ENCODE measurements around the gene HAUS2.
"Not testable (repeated sequence)": the region's sequence is repeated elsewhere in the genome, so short reads cannot be mapped to it uniquely, and the experiment has no call there.

HAUS2 gene

DNA sequence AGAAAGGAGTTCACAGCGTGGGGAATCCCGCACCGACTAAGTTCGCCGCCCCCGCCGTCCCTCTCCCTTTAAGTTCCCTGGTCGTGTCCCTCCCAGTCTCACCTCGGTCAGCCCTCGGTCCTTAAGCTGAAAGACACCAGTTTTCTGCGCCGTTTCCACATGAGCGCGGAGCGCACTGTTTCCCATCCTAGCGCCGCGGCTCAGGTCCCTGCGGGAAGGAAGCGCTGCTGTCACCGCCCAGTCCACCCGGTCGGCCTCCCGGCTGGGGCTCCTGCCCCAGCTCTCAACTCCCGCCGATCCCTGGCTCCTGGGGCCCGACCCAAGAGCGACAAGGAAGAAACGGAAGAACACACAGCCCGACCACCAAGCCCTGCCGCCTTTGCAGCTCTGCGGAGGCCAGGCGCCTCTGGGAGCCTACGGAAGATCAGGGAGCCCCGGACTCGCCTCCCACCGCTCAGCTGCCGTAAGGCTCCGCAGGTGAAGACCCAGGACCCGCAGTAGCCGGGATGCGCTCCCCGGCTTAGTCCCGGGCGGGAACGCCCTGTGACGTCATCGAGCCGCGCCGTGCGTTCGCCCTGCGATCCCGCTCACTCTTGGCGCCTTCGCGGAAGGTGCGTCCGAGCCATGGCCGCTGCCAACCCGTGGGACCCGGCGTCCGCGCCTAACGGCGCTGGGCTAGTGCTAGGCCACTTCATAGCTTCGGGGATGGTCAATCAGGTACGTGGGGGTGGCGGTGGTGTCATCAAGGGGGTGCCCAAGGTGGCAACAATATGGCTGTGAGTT lies at the start of gene HAUS2, which contains the start of gene LRRC57:
Gene HAUS2, plus strand, starts transcription at position 590 of the 783 bp plus-strand sequence. Its CDS starts 35 bp downstream, at position 625.
Gene LRRC57, minus strand, starts transcription at position 545 of the 783 bp plus-strand sequence. Its CDS starts 359 bp downstream, at position 186.
- DNase-seq = peak; percentile 88 to 90

DNA sequence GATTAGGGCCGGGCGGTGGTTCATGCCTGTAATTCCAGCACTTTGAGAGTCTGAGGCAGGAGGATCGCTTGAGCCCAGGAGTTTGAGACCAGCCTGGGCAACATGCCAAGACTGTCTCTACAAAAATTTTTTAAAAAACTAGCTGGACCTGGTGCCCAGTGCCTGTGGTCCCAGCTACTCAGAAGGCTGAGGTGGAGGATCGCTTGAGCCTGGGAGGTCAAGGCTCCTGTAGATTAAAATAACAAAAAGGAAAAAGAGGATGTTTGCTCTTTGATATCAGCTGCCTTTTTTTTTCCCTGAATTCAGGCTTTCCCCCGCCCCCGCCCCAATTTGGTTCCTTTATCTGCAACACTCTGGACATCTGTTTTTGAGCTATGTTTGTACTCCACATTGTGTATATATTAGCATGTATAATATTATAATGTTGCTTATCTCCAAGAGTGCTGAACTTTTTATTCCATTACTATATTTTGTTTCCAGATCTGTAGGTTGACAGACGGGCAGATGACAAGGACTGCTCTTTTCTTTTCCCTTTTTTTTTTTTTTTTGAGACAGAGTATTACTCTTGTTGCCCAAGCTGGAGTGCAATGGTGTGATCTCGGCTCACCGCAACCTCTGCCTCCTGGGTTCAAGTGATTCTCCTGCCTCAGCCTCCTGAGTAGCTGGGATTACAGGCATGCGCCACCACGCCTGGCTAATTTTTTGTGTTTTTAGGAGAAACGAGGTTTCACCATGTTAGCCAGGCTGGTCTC lies 48.6 kb upstream of the HAUS2 start:
- no peak for DNase-seq

DNA sequence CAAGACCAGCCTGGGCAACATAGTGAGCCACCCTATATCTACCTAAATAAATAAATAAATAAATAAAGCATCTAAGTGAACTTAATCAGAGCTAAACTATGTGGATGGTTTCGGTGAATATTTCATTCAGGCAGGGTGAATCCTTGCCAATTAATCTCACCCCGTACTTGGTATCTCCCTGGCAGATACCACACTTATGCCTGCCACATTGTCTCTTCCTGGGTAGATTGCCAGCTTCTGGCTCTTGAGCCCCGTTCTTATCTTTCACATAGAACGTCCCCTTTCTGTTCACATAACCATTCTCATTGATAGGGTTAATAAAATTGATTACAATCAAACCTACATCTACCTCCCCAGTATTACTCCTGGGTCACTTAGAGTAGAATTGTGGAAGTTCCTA lies 46.2 kb upstream of the HAUS2 start:
- no peak for DNase-seq

DNA sequence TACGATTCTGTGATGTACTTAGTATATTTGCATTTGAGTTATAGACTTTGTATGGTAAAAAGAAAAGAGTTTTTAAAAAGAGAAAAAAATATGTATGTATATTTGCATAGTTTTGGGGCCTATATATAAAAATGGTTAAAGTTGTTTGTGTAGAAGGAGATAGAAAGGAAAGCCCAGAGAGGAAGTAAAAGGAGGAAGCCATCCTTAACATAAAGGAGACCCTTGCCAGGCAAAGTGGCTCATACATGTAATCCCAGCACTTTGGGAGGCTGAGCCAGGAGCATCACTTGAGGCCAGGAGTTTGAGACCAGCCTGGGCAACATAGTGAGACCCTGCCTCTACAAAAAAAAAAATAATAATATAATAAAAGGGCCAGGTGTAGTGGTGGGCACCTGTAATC lies 44.8 kb upstream of the HAUS2 start:
- no peak for DNase-seq

DNA sequence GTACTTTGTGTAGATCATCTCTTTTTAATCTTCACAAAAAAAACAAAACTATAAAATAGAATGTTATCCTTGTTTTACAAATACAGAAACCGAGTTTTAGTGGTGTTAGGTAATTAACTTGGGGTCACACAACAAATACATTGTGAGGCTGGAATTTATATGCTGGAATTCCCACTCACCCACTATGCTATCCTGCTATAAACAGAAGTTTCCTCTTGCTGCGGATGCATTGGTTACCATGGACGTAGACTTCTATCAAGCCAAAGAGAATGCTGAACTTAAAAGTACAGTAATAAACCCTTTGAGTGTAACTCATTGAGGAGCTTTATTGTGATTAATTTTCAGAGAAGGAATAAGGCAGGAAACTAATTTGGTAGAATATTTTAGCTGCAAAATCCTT lies 44.0 kb upstream of the HAUS2 start:
- DNase-seq = no peak

DNA sequence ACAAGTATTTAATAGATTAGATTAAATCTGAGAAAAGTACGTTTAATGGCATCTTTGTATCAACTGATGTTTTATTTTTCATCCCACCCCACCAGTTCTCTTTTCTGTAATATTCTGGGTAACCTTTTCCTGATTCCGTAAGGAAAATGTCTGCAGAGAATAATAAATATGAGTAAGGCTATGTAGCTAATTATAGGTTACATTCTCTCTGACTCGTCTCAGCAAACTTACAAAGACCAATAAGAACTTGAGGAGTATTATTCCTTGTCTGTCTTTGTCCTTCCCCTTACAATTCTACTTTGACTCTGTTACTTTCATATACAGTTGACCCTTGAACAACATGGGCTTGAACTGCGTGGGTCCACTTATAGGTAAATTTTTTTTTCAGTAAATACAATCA lies 41.1 kb upstream of the HAUS2 start:
- no peak for DNase-seq

DNA sequence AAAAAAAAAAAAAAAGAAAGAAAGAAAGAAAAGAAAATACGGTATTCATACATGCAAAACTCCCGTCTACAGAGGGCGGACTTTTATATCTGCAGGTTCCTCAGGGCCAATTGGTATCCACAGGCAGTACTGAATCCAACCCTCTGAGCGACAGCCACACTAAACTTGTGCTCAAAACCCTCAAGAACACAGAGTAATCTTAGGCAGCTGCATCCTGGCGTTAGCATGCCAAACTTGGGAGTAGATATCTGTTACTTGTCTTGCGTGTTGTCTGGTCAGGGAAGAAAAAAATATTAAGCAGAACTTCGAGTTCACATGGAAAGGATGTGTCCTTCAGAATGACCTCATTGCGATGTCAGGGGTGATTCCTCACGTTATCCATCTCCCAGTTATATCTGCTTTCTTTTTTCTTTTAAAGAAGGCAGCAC lies 40.4 kb upstream of the HAUS2 start:
- no peak for DNase-seq

DNA sequence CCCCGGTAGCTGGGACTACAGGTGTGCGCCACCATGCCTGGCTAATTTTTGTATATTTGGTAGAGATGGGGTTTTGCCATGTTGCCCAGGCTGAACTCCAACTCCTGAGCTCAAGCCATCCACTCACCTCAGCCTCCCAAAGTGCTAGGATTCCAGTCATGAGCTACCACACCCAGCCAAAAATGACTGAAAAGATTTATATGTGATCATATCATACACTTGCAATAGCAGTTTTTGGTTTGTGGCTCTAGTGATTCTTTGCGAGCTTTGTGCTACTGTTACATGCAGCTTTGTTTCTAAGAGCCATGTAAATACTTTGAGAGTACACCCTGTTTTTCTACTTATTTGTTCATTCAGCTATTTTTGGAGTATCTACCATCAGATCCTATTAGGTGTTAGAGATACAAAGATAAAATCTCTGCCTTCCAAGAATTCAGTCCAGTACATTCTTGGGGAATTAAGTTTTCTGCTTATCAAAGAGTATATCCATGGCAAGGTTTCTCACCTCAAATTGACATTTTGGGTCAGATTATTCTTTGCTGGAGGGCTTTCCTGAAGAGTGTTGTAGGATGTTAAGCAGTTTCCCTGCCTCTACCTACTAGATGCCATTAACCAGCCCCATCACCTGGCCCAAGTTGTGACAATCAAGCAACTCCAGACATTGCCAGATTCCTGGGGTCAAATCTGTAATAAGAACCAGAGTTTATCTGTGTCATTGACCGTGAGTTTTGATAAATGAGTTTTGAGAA lies 38.2 kb upstream of the HAUS2 start:
- no peak for DNase-seq

DNA sequence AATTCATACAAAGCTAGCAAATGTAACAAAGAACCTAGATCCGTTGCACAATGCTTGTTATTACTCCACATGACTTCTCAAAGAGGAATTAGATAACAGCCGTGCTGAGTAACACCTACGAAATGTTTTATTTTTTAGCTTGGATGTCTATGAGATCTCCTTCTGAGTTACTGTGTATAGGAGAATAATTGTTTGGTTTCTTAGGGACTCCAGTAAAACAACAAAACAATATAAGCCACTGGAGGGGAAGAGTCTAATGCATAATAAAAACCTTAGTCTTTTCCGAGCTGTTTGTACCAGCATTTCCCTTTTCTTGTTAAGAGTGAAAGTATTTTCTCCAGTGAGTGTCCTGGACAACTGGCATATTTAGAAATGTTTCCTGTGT lies 37.6 kb upstream of the HAUS2 start:
- DNase-seq = no peak

DNA sequence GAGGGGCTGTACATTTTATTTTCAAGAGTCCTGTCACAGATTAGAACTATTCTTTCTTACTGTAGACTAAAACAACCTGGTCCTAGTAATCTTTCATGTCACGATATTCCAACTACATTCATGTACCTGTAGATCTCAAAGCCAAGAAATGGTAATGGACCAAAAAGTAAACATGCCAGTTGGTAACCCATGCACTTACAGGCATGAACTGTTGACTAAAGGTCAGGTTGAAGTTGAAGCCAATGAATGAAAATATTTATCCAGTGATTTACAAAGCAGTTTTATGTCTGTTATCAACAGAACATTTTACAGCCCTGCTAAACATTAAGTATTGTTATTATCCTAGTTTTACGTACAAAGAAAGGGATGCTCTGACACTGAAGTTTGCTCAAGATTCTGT lies 25.3 kb upstream of the HAUS2 start:
- no peak for DNase-seq

DNA sequence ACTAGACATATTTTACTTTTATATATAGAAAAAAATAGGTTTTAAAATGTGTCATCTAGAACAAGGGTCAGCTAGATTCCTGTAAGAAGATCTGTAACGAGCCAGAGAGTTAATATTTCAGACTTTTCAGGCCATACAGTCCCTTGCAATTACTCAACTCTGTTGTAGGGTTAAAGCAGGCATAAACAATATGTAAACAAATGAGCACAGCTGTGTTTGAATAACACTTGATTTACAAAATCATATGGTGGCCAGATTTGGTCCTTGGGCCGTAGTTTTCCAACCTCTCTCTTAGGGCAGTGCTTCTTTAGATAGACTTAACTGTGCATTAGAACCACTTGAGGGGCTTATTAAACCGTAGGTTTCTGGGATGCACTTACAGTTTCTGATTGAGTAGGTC lies 19.7 kb upstream of the HAUS2 start:
- no peak for DNase-seq

DNA sequence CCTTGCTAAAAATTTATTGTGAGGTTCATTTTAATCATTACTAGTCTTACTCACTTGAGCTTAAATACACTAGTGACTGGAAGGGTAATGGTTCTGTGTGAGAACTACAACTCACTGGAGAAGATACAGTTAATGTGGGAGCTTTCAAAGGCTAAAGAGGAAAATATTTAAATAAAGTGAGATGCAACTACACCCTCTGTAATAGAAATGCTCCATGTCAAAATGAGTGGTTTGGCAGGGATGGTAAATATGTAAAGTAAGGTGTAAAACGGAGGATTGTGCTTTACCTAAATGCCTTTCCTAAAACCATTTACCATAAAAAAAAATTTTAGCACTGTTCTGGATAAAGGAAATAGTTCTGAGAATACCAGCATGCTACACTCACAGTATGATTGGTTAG lies 15.4 kb upstream of the HAUS2 start:
- no peak for DNase-seq

DNA sequence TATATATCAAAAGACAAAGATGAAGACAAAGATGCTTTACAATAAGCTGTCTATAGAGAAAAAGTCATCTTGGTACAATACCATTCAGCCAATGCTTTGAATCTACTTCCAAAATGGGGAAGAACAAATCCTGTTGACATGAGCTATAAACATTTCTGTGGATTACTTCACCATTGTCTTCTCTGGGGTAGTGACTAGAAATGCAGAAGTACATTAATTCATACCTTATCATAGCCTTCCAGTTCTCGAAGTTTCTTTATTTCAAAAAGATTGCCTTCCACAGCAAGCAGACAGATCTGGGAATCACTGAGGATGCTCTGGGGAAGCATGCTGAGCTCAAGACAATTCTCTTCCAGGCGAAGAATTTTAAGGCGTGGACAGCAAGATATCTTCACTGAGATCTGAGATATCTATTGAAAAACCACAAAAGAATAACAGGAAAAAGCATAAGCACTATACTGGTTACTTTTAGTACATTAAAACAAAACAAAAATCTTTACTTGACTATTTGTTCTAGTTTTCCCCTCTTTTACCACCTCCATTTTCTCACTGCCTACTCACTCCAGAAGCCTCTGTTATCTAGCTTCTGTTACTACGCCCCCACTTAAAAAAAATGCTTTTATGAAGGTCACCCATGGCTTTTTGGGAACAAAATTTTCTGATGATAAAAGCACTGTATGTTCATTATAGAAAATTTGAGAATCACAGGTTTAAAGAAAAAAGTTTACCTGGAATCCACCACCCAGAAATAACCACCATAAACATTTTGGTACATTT lies 3.6 kb upstream of the HAUS2 start:
- no peak for DNase-seq

DNA sequence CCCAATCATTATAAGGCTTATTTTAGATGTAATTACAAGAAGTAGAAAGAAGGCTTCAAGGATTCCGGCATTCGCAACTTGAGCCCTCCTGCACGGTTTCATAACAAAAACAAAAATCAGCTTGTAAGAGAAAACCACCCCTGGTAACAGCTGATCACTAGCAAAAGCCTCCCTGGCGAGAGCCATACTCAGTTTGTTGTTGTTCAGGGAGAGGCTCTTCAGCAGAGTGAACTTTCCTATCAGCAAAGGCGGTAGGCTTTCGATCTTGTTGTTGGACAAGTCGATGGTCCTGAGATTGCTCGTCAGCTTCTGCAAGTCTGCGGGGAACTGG lies 755 bp upstream of the HAUS2 start:
- DNase-seq = peak in 1 of 2 experiments; percentile 40

DNA sequence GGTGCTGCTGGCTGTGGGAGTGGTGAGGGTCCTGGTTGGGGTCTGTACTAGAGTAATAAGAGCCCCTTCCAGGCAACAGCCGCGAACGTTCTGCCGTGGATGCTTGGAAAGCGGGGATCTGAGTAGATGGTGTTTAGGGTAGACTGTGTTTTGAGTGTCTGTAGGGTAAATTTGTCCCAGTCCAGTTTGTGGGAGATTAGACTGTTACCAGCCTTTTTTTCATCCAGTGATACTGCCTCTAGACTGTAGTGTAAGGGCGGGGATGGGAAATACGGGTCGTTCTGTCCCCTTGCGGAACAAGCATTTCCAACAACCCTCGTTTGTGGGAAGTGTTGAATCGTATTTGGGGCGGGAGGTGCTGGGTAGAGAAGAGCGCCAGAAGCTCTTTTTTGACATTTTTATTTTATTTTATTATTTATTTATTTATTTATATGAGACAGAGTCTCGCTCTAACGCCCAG lies 424 bp downstream of the HAUS2 start:
- DNase-seq = peak; percentile 9 to 40

DNA sequence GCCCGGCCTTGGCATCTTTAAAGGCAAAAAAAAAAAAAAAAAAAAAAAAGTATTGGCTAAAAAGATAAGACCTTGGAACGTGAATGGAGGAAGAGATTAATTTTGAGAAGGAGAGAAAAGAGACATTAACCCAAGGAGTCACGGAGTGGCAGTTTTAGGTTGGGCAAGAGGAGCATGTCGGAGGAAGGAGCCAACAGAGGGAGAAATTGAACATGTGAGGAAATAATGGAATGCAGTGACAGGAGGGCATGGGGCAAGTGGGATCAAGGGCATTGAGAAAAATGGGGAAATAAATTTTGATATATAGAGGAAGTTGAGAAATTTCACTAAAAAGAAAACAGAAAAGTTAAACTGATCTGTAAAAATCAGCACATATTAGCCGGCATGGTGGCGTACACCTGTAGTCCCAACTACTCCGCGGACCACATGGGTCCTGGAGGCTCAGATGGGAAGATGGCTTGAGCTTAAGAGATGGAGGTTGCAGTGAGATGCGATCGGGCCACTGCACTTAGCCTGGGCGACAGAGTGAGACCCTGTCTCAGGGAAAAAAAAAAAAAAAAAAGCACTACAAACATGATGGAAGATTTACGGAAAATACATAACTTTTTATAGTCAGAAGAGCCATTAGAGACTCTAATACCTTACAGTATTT lies 1.2 kb downstream of the HAUS2 start:
- DNase-seq = no peak

DNA sequence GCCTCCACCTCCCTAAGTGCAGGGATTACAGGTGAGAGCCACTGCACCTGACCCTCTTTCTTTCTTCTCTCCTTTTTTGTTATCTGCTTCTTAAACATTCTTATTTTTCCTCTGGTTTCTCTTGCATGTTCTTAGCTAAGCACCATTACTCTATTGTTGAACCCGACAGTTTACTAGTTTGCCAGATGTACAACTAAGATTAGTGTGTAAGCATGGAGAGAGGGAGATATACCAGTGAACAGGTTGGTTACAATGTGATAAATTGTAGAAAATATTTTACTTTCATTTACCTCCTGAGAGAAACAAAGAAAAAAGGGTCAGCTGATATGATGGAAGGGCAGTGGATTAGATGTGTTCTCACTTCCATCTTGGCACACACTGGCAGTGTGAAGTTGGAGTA lies 4.9 kb downstream of the HAUS2 start:
- DNase-seq = no peak

DNA sequence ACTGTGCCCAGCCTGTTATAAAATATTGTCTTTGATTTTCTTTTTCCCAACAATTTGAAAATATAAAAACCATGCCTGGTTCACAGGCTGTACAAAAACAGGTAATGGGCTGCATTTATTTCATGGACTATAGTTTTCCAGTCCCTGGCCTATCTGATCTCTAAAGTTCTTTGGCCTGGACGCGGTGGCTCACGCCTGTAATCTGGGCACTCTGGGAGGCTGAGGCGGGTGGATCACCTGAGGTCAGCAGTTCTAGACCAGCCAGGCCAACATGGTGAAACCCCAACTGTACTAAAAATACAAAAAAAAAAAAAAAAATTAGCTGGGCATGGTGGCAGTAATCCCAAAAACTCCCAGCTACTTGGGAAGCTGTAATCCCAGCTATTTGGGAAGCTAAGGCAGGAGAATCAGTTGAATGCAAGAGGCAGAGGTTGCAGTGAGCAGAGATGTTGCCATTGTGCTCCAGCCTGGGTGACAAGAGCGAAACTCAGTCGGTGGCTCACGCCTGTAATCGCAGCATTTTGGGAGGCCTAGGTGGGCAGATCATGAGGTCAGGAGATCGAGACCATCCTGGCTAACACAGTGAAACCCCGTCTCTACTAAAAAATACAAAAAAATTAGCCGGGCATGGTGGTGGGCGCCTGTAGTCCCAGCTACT lies 8.0 kb downstream of the HAUS2 start:
- DNase-seq = not testable (repeated sequence)

DNA sequence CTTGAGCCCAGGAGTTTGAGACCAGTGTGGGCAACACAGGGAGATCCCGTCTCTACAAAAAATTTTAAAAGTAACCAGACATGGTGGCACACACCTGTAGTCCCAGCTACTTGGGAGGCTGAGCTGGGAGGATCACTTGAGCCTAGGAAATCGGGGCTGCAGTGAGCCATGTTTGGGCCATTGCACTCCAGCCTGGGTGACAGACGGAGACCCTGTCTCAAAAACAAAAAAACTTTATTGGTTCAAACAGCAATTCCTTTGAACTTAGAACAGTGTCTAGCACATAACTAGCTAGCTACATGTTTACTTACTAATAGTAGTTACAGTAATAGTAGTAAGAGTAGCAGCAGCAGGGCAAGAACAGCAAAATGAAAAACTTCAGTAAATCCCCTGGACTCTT lies 10.1 kb downstream of the HAUS2 start:
- DNase-seq = no peak

DNA sequence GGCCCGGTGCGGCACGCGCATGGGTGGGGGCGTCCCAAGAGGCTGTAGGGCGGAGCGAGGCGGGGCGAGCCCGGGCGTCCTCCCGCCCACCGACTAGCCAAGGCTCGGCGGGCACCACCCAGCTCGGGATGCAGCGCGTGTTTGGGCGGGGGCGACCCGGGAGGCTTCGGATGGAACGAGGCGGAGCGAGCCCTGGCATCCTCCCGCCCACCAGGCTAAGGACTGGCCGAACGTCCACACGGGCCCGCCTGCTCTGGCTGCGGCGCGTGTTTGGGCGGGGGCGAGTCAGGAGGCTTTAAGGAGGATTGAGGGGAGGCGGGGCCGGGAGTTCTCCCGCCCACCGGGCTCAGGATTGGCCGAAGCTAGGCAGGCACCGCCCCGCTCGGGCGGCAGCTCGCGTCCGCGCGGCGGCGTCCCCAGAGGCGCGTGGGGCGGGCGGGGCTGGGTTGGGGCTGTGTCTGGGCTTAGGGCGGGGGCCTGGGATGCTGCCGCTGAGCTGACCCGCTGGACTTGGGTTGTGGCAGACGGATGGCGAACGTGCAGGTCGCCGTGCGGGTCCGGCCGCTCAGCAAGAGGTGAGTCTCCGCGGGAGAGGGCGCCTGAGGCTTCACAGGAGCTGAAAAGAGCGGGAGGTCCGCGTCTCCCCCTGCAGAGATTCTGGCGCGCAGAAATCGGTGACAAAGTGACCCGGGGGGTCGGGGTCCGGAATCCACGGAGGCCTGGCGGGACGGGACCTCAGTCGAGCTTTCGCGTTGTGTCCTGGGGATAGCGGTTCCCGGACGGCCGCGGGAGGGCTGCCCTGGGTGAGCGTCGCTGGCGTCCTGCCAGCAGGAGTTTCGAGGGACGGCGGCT lies 26.8 kb downstream of the HAUS2 start, which contains the start of gene STARD9:
Gene STARD9, plus strand, starts transcription at position 419 of the 852 bp plus-strand sequence. Its CDS starts 110 bp downstream, at position 529.
- peak; percentile 97 to 98 for DNase-seq
